Neural cell (in vitro differentiated cells): ENCODE measurements around the gene EN2. TPM values are rescaled to one million over a fixed set of nuclear protein-coding genes. Genes with fewer than 3 reads are reported as not detected.

Source experiments
- H2AFZ ChIP-seq: fragments of 200-600, 300-800 bp; sonication (generic), shearing (Covaris generic); 2 replicates; pipeline ENCODE4 v1.6.0; 2014; ENCODE audit warnings: low read depth, mild to moderate bottlenecking, antibody characterized with exemption, low read length, moderate library complexity
- H3F3A ChIP-seq: fragments of 200-600 bp; shearing (Covaris generic); 2 replicates; pipeline ENCODE4 v1.6.1; 2016; ENCODE audit warnings: mild to moderate bottlenecking, moderate library complexity, mixed read lengths, antibody characterized with exemption, low read length; ENCODE audit not compliant: insufficient read depth, poor library complexity, severe bottlenecking
- H3K27ac ChIP-seq: fragments of 200-600, 300-800 bp; sonication (generic), shearing (Covaris generic); 2 replicates; pipeline ENCODE4 v1.5.1; 2014; ENCODE audit warnings: mild to moderate bottlenecking, low read length, moderate library complexity
- H3K27me3 ChIP-seq: fragments of 300-800, 200-600 bp; sonication (generic), shearing (Covaris generic); 2 replicates; pipeline ENCODE4 v1.6.0; 2014; ENCODE audit warnings: mild to moderate bottlenecking, low read depth, low read length, moderate library complexity; ENCODE audit not compliant: insufficient read depth
- H3K36me3 ChIP-seq: fragments of 300-800, 200-600 bp; sonication (generic), shearing (Covaris generic); 2 replicates; pipeline ENCODE4 v1.5.1; 2014; ENCODE audit warnings: mild to moderate bottlenecking, antibody characterized with exemption, low read length, moderate library complexity; ENCODE audit not compliant: insufficient read depth
- H3K4me2 ChIP-seq: fragments of 300-800, 200-600 bp; sonication (generic), shearing (Covaris generic); 2 replicates; pipeline ENCODE4 v1.6.0; 2014; ENCODE audit warnings: mild to moderate bottlenecking, low read length
- H3K4me3 ChIP-seq: fragments of 300-800, 200-600 bp; sonication (generic), shearing (Covaris generic); 2 replicates; pipeline ENCODE4 v1.5.1; 2014; ENCODE audit warnings: mild to moderate bottlenecking, low read length, moderate library complexity
- H3K79me2 ChIP-seq: fragments of 200-600 bp; shearing (Covaris generic); replicated peaks from 2 replicates; pipeline ENCODE4 v1.6.0; 2014; ENCODE audit warnings: mild to moderate bottlenecking, low read length, moderate library complexity; ENCODE audit not compliant: insufficient read depth
- H3K9ac ChIP-seq: fragments of 300-800, 200-600 bp; sonication (generic), shearing (Covaris generic); 2 replicates; pipeline ENCODE4 v1.6.1; 2016; ENCODE audit warnings: mild to moderate bottlenecking, low read length, mixed read lengths
- H3K9me2 ChIP-seq: fragments of 200-600 bp; shearing (Covaris generic); 2 replicates; pipeline ENCODE4 v1.6.1; 2016; ENCODE audit warnings: mild to moderate bottlenecking, low read length, mixed read lengths; ENCODE audit not compliant: insufficient read depth
- H3K9me3 ChIP-seq: fragments of 200-600, 300-800 bp; sonication (generic), shearing (Covaris generic); 2 replicates; pipeline ENCODE4 v1.6.1; 2016; ENCODE audit warnings: mild to moderate bottlenecking, mixed run types, low read length, moderate library complexity, mixed read lengths
- H4K20me1 ChIP-seq: fragments of 200-600 bp; shearing (Covaris generic); 2 replicates; pipeline ENCODE4 v1.6.1; 2016; ENCODE audit warnings: mild to moderate bottlenecking, mixed run types; ENCODE audit not compliant: insufficient read depth
- CTCF ChIP-seq: fragments of 450-650 bp; IDR thresholded peaks from 2 replicates; pipeline ENCODE4 v1.5.1; 2014; ENCODE audit warnings: antibody characterized with exemption, mild to moderate bottlenecking, moderate library complexity; ENCODE audit not compliant: poor library complexity, severe bottlenecking
- EP300 ChIP-seq: fragments of 450-650 bp; conservative IDR thresholded peaks from 2 replicates; pipeline ENCODE4 v1.6.1; 2014; ENCODE audit warnings: antibody characterized with exemption, mild to moderate bottlenecking, moderate library complexity; ENCODE audit not compliant: poor library complexity, severe bottlenecking
- EZH2 ChIP-seq: fragments of 200-600, 300-800 bp; shearing (Covaris generic), sonication (generic); IDR thresholded peaks from 2 replicates; pipeline ENCODE4 v1.6.1; 2014; ENCODE audit warnings: antibody characterized with exemption, low read length, borderline replicate concordance, mild to moderate bottlenecking; ENCODE audit not compliant: insufficient read depth, poor library complexity, severe bottlenecking
- MXI1 ChIP-seq: fragments of 450-650 bp; conservative IDR thresholded peaks from 2 replicates; pipeline ENCODE4 v1.6.1; 2014; ENCODE audit warnings: antibody characterized with exemption, mild to moderate bottlenecking; ENCODE audit not compliant: poor library complexity, severe bottlenecking
- POLR2AphosphoS5 ChIP-seq: IDR thresholded peaks from 2 replicates; pipeline ENCODE4 v1.6.1; 2012
- RAD21 ChIP-seq: fragments of 450-650 bp; conservative IDR thresholded peaks from 2 replicates; pipeline ENCODE4 v1.6.1; 2014; ENCODE audit warnings: antibody characterized with exemption, mild to moderate bottlenecking, moderate library complexity
- REST ChIP-seq: IDR thresholded peaks from 2 replicates; pipeline ENCODE4 v1.6.1; 2012; ENCODE audit warnings: borderline replicate concordance
- SMC3 ChIP-seq: fragments of 450-650 bp; conservative IDR thresholded peaks from 2 replicates; pipeline ENCODE4 v1.6.1; 2014; ENCODE audit warnings: antibody characterized with exemption, mild to moderate bottlenecking, moderate library complexity; ENCODE audit not compliant: poor library complexity
- TAF1 ChIP-seq: IDR thresholded peaks from 2 replicates; pipeline ENCODE4 v1.6.1; 2012; ENCODE audit warnings: low read depth
- polyA plus RNA-seq: library from polyadenylated mRNA; depleted of rRNA; stranded (reverse); fragments of >200 nt; gene quantifications from 2 replicates; pipeline ENCODE4 v1.2.3, GENCODE V29; 2014

The EN2 gene
- polyA plus RNA-seq, 1 donor from 2014 or later: not detected

GRCh38 chr7:155497149-155497901 is 39.4 kb downstream of the EN2 start:
- TF ChIP-seq MXI1: no peak
- TF ChIP-seq SMC3: no peak
- no peak for TF ChIP-seq RAD21
- no peak for TF ChIP-seq REST
- no peak for TF ChIP-seq EZH2
- TF ChIP-seq EP300: no peak
- TF ChIP-seq TAF1: no peak
- TF ChIP-seq POLR2AphosphoS5: no peak
- TF ChIP-seq CTCF: no peak
- H4K20me1 ChIP-seq: no peaks in the 10 kb centered on the region
- no peak overlapping the region for H3K9ac ChIP-seq
- H2AFZ ChIP-seq: no peak overlapping the region
- H3K79me2 ChIP-seq: no peaks in the 10 kb centered on the region
- H3K27me3 ChIP-seq: peaks cover 45% of the 10 kb centered on the region
- H3K27ac ChIP-seq: no peak overlapping the region
- H3K4me2 ChIP-seq: no peak overlapping the region
- H3K9me2 ChIP-seq: no peaks in the 10 kb centered on the region
- no peaks in the 10 kb centered on the region for H3K9me3 ChIP-seq
- no peaks in the 10 kb centered on the region for H3F3A ChIP-seq
- no peaks in the 10 kb centered on the region for H3K36me3 ChIP-seq
- H3K4me3 ChIP-seq: no peak overlapping the region

- Histone ChIP-seq H3K27me3 (peaks cover 100% of the 10 kb centered on the region), H3K36me3 (no peaks in the 10 kb centered on the region), H3K9ac (no peak overlapping the region), H3F3A (no peaks in the 10 kb centered on the region), H3K4me2 (no peak overlapping the region), H4K20me1 (no peaks in the 10 kb centered on the region), H2AFZ (no peak overlapping the region), H3K79me2 (no peaks in the 10 kb centered on the region), H3K9me3 (no peaks in the 10 kb centered on the region), H3K4me3 (no peak overlapping the region), H3K9me2 (no peaks in the 10 kb centered on the region), H3K27ac (no peak overlapping the region)
- TF ChIP-seq POLR2AphosphoS5 (no peak), EZH2 (no peak)
These were observed 47.5 kb downstream of the EN2 start for GRCh38 chr7:155505422-155505793.
